GM12801 (cell line): ENCODE results near the gene GATB.

Experiments used
- TF ChIP-seq, protein P1 (sequence below): IDR thresholded peaks from one replicate; pipeline ENCODE4 v1.5.1; 2011; ENCODE audit warnings: control low read depth; ENCODE audit not compliant: insufficient read length; ENCODE audit errors: extremely low read depth

GATB gene

DNA sequence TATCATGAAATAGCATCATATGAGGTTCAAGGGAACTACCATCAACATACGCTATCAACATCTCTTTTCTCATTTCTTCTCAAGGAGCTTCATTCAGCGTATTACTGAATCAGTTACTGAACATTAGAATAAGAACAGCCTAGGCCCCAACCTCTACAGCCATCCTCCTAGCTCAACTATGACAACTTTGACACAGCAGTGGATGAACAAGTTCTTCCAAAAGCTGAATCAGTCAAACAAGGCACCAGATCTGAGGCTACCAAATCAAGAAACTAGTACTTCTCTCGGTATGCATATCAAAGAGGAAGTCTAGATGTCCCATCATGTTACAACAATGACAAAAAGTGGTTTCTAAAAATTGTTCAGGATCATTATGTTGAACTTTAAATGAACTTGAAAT, 57.4 kb downstream of the GATB start:
- TF ChIP-seq, protein P1, sequence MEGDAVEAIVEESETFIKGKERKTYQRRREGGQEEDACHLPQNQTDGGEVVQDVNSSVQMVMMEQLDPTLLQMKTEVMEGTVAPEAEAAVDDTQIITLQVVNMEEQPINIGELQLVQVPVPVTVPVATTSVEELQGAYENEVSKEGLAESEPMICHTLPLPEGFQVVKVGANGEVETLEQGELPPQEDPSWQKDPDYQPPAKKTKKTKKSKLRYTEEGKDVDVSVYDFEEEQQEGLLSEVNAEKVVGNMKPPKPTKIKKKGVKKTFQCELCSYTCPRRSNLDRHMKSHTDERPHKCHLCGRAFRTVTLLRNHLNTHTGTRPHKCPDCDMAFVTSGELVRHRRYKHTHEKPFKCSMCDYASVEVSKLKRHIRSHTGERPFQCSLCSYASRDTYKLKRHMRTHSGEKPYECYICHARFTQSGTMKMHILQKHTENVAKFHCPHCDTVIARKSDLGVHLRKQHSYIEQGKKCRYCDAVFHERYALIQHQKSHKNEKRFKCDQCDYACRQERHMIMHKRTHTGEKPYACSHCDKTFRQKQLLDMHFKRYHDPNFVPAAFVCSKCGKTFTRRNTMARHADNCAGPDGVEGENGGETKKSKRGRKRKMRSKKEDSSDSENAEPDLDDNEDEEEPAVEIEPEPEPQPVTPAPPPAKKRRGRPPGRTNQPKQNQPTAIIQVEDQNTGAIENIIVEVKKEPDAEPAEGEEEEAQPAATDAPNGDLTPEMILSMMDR: no peak

DNA sequence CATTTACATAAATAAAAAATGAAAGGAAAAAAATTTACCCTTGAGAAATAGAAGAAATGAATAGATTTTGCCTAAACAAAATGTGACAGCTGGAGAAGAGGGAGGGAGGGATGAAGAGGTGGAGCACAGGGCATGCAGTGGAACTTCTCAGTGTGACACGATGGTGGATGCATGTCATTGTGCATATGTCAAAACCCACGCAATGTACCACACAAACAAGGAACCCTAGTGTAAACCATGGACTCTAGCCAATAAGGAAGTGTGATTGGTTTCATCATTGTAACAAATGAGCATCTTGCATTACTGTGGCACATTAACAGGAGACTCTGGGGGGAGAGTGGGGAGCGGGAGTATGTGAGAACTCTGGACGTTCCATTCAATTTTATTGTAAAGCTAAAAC, 58.6 kb downstream of the GATB start:
- TF ChIP-seq, protein P1: no peak

DNA sequence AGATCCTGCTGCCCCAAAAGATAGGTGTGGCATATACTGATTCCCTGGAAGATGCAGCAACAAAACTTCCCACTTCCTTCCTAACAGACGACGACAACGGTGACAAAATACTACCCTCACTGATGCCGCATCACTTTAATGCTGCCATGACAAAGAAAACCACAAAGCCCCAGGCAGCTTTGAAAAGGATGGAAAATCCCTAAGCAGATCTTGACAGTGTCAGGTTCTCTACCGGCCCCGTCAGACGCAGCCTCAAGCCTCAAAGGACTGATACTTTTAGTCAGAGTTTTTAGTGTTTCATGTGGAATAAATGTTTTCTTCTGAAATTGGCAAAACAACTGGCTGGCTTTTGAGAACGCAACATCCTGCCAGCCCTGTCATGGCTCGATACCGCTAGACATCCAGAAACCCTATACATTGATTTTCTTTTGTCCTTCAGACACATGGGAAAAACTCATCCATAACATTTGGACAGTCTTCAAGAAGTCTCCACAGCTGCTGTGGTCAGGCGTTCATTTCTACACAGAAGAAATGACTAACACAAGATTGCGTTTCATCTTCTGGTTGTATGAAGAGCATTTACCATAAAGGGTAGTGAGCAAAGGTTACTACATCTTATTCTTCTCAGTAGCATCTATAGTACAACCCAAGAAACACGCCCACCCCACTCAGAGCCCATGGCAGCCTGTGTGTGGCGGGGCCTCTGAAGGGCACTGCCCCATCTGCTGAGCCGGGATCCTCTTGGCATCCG, 60.1 kb downstream of the GATB start:
- TF ChIP-seq, protein P1: no peak

DNA sequence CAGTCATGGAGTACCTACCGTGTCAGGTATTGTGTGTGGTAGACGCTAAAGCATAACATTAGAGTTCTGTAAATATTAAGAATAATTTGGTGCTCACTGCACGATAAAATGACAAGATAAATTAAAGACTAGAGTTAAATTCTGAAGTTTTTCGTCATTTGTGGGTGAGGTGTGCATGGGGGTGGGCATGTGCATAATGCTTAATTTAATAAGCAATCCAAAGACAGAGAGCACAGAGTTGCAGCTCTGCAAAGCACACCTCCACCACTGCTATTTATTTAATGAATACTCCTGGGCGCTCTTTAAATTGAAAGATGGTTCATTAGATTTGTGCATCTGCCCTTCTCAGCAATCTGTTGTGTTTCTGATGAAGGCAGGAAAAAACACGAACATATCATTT, 62.6 kb downstream of the GATB start:
- TF ChIP-seq, protein P1: no peak

DNA sequence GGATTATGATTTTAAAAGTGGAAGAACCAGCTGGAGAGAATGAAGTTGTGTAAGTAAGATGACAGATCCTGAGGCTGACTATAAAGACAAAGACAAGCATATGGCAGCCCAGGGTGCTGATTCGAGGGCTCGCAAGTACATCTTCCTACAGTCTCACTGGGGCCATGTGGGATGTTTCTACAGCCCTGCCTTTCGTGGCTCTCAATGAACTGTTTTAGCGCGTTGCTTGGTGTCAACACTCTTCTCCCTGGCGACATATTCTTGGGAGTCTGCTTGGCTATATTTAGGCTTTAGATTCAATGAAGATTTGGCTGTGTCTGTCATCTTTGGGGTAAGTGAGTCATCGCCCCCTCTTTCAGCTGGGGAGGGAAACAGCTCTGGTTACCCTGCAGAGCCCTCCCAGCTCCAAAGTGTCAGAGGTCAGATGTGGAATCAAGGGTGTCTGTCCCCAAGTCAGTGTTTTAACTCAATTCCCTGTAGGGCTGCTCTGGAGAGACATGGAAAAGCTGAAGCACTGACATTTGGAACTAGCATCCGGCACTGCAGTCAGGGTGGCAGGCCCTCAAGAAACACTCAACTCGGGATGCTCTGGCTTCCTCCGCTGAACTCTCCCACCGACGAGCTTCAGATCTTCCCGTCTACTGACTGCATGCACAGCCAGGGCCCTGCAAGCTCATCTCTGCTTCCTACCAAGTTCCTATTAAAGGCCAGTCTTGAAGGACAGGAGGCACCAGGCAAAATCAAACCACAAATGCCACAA, 65.7 kb downstream of the GATB start:
- TF ChIP-seq, protein P1: no peak

DNA sequence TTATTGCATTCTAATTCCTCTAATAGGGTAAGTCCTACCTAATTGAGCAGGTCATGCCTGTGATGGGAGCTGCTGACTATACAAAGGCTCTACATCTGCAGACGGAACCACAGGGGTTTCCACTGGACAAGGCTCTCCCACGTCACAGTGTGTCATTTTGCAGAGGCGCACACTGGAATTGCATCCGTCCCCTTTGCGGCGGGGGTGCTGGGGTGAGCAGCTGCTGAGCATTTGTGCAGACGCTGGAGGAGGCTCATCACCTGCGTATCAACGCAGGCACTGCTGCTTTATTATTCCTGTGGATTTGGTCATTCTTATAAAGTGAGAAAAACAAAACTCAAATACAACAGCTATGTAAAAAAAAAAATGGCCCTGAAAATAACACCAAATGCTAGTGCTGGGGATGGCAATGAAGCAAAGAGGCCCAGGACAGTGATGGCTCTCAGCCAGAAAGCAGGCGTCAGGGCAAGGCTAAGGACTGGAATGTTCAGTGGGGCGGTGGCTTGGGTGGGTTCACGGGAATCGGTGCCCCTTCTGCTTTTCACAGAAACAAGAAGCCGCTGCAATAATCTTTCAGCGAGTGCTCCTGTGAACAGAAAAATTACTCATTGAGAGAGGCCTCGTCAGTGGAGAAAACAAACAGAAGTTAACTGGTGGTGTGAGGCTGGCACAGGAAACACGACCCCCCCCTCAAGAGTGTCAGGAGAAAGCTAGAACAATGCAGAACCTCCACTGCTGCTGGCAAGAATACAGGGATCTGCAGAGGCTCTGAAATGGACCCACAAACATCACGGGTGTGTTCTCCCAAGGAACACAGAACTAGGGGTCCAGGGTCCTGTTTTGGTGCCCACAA, 67.8 kb downstream of the GATB start:
- TF ChIP-seq, protein P1: no peak

DNA sequence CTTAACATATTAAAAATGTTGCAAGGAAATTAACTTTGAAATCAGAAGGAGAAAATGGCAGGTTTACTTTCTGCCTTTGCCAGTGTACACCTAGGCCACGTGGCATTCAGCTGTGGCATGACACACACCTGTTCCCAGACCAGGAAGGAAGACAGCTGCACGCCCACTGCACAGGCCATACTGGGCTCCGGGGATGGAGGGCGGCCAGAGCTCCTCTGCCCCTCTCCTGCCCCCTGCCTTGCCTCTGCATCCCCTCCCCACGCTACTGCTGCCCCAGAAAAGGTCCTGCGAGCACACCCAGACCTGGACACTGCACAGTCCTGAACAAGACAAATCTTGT, 68.4 kb downstream of the GATB start:
- TF ChIP-seq, protein P1: no peak
